ENCODE data around the gene PNMA6A.
"Not testable (repeated sequence)": the region's sequence is repeated elsewhere in the genome, so short reads cannot be mapped to it uniquely, and the experiment has no call there.

PNMA6A gene

GRCh38 chrX:153071909-153072583 lies at the start of gene PNMA6A:
TSS of gene PNMA6A (plus strand) at chrX:153072454. CDS start at chrX:153073063, 609 bp downstream.
- not testable (repeated sequence) for DNase-seq

GRCh38 chrX:153026501-153026900 lies 45.8 kb upstream of the PNMA6A start:
- DNase-seq: not testable (repeated sequence)

GRCh38 chrX:153028487-153028886 lies 43.8 kb upstream of the PNMA6A start:
- DNase-seq: not testable (repeated sequence)

DNA sequence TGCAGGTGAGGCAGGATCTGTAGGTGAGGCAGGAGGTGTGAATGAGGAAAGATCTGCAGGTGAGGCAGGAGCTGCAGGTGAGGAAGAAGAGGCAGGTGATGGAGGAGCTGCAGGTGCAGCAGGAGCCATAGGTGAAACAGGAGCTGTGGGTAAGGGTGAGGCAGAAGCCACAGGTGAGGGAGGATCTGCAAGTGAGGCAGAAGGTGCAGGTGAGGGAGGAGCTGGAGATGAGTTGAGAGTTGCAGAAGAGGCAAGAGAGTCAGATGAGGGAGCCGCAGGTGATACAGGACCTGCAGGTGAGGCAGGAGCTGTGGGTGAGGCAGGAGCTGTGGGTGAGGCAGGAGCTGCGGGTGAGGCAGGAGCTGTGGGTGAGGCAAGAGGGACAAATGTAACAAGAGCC lies 43.1 kb upstream of the PNMA6A start:
- DNase-seq: no peak

DNA sequence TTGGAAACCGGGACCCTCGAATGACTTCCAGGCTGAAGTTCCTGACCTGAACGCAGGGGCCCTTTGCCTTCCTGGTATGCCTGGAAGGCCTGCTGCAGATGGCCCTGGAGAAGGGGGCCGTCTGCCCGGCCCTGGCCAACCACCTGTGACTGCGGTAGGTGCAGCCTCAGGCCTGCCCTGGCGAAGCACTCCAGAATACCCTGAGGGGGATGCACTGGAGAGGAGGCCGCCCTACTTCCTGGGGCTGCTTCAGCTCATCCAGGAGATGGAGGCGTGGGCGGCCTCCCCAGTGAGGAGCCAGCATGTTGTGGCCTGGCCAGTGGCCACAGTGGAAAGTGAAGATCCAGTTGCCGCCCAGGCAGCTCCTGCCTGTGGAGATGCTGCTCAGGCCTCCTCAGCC lies 42.4 kb upstream of the PNMA6A start:
- DNase-seq: no peak

DNA sequence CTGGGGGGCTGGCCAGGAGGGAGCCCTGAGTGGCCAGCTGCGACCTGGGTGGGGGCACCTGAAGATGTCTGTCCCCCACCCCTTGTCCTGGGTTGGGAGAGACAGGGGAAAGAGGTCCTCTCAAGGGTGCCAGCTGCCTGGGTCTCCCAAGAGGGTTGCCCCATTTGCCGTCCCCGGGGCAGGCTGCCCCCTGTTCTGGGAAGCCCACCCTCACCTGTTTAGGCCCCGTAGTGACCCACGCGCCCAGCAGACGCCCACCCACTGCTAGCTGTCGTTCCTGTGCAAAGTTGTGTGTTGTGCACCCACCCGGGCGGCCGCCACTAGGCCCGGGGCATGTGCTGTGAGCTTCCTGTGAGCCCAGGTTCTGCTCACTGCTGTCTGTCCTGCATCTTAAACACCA lies 41.5 kb upstream of the PNMA6A start:
- DNase-seq: no peak

- peak; percentile 13 for DNase-seq
Observed at GRCh38 chrX:153032397-153033118, 39.7 kb upstream of the PNMA6A start.

DNA sequence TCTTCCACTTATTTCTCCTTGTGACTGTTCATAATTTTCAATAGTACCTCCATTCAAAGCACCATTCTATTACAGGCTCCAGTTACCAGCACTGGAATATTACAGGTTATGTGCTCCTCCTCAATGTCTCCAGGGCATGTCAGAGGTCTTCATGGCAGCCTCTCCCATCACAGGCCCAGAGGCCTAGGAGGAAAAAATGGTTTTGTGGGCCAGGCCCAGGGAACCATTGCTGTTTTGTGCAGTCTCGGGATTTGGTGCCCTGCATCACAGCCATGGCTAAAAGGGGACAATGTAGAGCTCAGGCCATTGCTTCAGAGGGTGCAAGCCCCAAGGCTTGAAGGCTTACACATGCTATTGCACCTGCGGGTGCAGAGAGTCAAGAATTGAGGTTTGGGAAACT lies 23.2 kb upstream of the PNMA6A start:
- no peak for DNase-seq

GRCh38 chrX:153052534-153052933 lies 19.7 kb upstream of the PNMA6A start:
- no peak for DNase-seq

- DNase-seq: no peak
Observed at GRCh38 chrX:153055871-153056749, 16.1 kb upstream of the PNMA6A start, which contains the start of gene PNMA3. TSS of gene PNMA3 (plus strand) at chrX:153056470. CDS start at chrX:153057056, 586 bp downstream.

DNA sequence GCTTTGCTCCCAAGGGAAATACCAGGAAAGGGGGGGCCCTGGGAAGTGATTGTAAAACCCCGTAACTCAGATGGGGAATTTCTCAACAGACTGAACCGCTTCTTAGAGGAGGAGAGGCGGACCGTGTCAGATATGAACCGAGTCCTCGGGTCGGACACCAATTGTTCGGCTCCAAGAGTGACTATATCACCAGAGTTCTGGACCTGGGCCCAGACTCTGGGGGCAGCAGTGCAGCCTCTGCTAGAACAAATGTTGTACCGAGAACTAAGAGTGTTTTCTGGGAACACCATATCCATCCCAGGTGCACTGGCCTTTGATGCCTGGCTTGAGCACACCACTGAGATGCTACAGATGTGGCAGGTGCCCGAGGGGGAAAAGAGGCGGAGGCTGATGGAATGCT lies 15.0 kb upstream of the PNMA6A start:
- DNase-seq: no peak

- DNase-seq: no peak
Observed at GRCh38 chrX:153059191-153060094, 12.8 kb upstream of the PNMA6A start.

- no peak for DNase-seq
Observed at GRCh38 chrX:153060095-153060445, 12.2 kb upstream of the PNMA6A start.

- DNase-seq: no peak
Observed at GRCh38 chrX:153061732-153062131, 10.5 kb upstream of the PNMA6A start.

GRCh38 chrX:153063315-153063714 lies 8.9 kb upstream of the PNMA6A start:
- DNase-seq: no peak

GRCh38 chrX:153064061-153064460 lies 8.2 kb upstream of the PNMA6A start:
- no peak for DNase-seq

GRCh38 chrX:153065389-153065788 lies 6.9 kb upstream of the PNMA6A start:
- DNase-seq: no peak

- DNase-seq: not testable (repeated sequence)
Observed at GRCh38 chrX:153066402-153066801, 5.9 kb upstream of the PNMA6A start.

GRCh38 chrX:153073331-153073730 lies 1.1 kb downstream of the PNMA6A start:
- not testable (repeated sequence) for DNase-seq

- no peak for DNase-seq
Observed at GRCh38 chrX:153074262-153074899, 2.1 kb downstream of the PNMA6A start.

DNA sequence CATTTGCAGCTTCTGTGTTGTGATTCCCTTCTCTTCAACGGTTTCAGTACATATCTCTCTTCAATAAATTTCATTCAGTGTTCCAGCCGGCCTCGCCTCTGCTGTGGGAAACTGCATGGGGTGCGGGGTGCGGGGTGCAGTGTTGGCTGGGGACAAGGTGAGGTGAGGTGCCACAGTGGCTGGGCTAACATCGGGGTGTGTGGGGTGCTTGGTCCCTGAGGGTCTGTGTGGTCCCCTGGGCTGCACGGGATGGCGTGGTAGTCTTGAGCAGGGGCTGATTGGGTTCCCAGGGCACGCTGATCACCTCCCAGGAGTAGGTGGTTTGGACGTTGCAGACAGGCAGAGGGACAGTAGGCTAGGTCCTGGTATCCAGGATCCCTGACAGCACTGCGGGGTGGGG lies 2.7 kb downstream of the PNMA6A start:
- DNase-seq: no peak

GRCh38 chrX:153075366-153075765 lies 3.1 kb downstream of the PNMA6A start:
- no peak for DNase-seq
